DOHH2 (cell line): Measurements from ENCODE around the gene PRRT3.
A peak's percentile ranks its signal among the peaks of the same experiment; 100 is the strongest.

Experiments used
- H3F3A ChIP-seq: fragments of 200-600 bp; sonication (generic), shearing (Covaris generic); 2 replicates; pipeline ENCODE4 v1.6.0; 2016; ENCODE audit warnings: antibody characterized with exemption, mild to moderate bottlenecking; ENCODE audit not compliant: control insufficient read depth, insufficient read depth
- H3K27ac ChIP-seq: fragments of 200-600 bp; sonication (generic); 2 replicates; pipeline ENCODE4 v1.5.1; 2014; ENCODE audit warnings: low read depth, mild to moderate bottlenecking, low read length, moderate library complexity
- H3K27me3 ChIP-seq: fragments of 200-600 bp; sonication (generic); 2 replicates; pipeline ENCODE4 v1.6.1; 2014; ENCODE audit warnings: mild to moderate bottlenecking, low read length, mixed read lengths; ENCODE audit not compliant: control insufficient read depth
- H3K36me3 ChIP-seq: fragments of 200-600 bp; sonication (generic); 2 replicates; pipeline ENCODE4 v1.6.1; 2014; ENCODE audit warnings: mild to moderate bottlenecking, low read length, moderate library complexity, mixed read lengths; ENCODE audit not compliant: control insufficient read depth
- H3K4me1 ChIP-seq: fragments of 200-600 bp; sonication (generic); 2 replicates; pipeline ENCODE4 v1.6.1; 2014; ENCODE audit warnings: mild to moderate bottlenecking, low read length, mixed read lengths; ENCODE audit not compliant: control insufficient read depth
- H3K4me2 ChIP-seq: fragments of 200-600 bp; sonication (generic); 2 replicates; pipeline ENCODE4 v1.6.0; 2014; ENCODE audit warnings: mild to moderate bottlenecking, low read length, moderate library complexity
- H3K4me3 ChIP-seq: fragments of 200-600 bp; sonication (generic); 2 replicates; pipeline ENCODE4 v1.5.1; 2014; ENCODE audit warnings: mild to moderate bottlenecking, low read length, mixed read lengths
- H3K79me2 ChIP-seq: fragments of 200-600 bp; sonication (generic); 2 replicates; pipeline ENCODE4 v1.6.1; 2014; ENCODE audit warnings: mild to moderate bottlenecking, low read length, mixed read lengths; ENCODE audit not compliant: control insufficient read depth
- H3K9me2 ChIP-seq: fragments of 200-600 bp; sonication (generic); replicated peaks from 2 replicates; pipeline ENCODE4 v1.6.1; 2014; ENCODE audit warnings: mild to moderate bottlenecking, low read length, mixed read lengths; ENCODE audit not compliant: control insufficient read depth
- H3K9me3 ChIP-seq: fragments of 200-600 bp; sonication (generic); 2 replicates; pipeline ENCODE4 v1.6.1; 2014; ENCODE audit warnings: antibody characterized with exemption, low read length, mixed read lengths; ENCODE audit not compliant: control insufficient read depth, insufficient read depth
- H4K20me1 ChIP-seq: fragments of 200-600 bp; sonication (generic); 2 replicates; pipeline ENCODE4 v1.6.0; 2014; ENCODE audit warnings: low read depth, mild to moderate bottlenecking, antibody characterized with exemption, low read length, moderate library complexity; ENCODE audit not compliant: control insufficient read depth, insufficient read depth
- CTCF ChIP-seq: fragments of 200-600 bp; sonication (generic); IDR thresholded peaks from one replicate; pipeline ENCODE4 v1.5.1; 2014; ENCODE audit warnings: antibody characterized with exemption, mild to moderate bottlenecking, low read depth, low read length; ENCODE audit not compliant: poor library complexity, severe bottlenecking
- EZH2phosphoT487 ChIP-seq: fragments of 200-600 bp; sonication (generic); IDR thresholded peaks from 2 replicates; pipeline ENCODE4 v1.6.1; 2017; ENCODE audit warnings: borderline replicate concordance, mild to moderate bottlenecking, antibody characterized with exemption, low read length, moderate library complexity, mixed read lengths

Gene PRRT3

DNA sequence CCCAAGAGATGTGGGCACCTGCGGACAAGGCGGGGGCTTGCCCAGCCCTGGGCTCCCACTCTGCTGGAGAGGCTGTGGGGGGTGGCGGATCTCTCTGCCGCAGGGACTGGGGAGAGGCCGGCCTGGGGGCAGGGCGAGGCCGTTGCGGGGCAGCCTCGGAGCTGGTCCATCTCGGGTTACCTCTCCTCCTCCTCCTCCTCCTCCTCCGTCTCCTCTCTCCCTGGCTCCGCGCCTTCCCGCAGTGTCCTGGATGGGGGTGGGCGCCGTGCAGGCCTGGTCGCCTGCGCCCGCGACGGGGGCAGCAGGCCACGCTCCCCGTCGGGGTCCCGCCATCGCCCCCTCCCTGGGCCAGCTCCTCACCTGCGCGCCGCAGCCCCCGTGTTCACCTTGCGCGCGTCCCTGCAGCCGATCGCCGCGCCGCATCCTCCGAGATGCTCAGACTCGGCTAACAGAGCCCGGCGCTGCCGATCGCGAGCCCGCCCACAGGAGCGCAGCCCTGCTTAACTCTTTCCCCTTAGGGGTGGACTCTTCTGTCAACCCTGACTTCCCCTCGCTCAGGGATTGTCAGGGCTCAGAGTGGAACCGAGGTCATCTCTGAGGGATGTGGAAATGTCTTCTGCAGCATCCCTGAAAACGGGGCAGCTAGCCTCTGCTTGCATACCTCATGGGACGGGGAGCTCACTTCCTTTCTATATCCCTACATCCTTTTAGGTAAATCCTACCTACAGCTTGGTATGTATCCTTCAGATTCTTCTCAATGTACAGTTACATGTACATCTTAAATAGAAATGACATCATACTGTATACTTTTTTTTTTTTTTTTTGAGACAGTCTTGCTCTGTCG, at the start of gene PRRT3:
PRRT3 (minus strand) TSS at position 447 of the 844 bp plus-strand sequence. CDS start 2,293 bp downstream, outside the sequence.
- Histone ChIP-seq H3K4me1 (peaks cover 17% of the 10 kb centered on the region), H4K20me1 (no peaks in the 10 kb centered on the region), H3K36me3 (no peaks in the 10 kb centered on the region), H3K9me3 (no peaks in the 10 kb centered on the region), H3K9me2 (no peaks in the 10 kb centered on the region), H3K27ac (no peak within 1 kb of the TSS), H3F3A (peaks cover 4% of the 10 kb centered on the region; the same call in 1 of the 2 replicates), H3K4me3 (peak within 1 kb of the TSS; percentile 75), H3K79me2 (no peaks in the 10 kb centered on the region), H3K27me3 (peaks cover 12% of the 10 kb centered on the region), H3K4me2 (peak within 1 kb of the TSS; percentile 77)
- TF ChIP-seq EZH2phosphoT487 (no peak), CTCF (no peak)

DNA sequence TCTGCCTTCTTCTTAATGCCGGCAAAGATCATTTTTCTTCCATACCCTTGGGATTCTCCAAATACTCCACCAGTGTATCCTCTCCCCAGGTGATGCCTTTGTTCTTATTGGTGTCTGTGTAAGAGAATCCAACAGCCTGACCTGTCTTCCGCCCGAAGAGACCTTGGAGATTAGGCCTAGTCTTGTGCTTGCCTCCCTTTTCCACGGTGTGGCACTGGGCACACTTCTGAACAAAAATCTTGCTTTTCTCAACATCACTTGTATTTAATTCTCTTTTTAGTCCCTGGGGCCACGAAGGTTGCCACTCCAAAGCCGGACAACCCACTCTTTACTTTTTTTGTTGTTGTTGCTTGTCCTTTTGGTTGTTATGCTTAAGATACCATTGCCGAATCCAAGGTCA, 48.5 kb upstream of the PRRT3 start:
- Histone ChIP-seq H3K27me3 (no peaks in the 10 kb centered on the region), H3F3A (peaks cover 3% of the 10 kb centered on the region; the same call in 1 of the 2 replicates), H3K4me3 (no peak overlapping the region), H3K4me2 (no peak overlapping the region), H3K9me3 (no peaks in the 10 kb centered on the region), H3K4me1 (no peaks in the 10 kb centered on the region), H4K20me1 (peaks cover under 1% of the 10 kb centered on the region; the same call in 1 of the 2 replicates), H3K9me2 (no peaks in the 10 kb centered on the region), H3K36me3 (peaks cover 63% of the 10 kb centered on the region), H3K79me2 (peaks cover 43% of the 10 kb centered on the region), H3K27ac (no peak overlapping the region)
- no peak for TF ChIP-seq EZH2phosphoT487
- no peak for TF ChIP-seq CTCF

DNA sequence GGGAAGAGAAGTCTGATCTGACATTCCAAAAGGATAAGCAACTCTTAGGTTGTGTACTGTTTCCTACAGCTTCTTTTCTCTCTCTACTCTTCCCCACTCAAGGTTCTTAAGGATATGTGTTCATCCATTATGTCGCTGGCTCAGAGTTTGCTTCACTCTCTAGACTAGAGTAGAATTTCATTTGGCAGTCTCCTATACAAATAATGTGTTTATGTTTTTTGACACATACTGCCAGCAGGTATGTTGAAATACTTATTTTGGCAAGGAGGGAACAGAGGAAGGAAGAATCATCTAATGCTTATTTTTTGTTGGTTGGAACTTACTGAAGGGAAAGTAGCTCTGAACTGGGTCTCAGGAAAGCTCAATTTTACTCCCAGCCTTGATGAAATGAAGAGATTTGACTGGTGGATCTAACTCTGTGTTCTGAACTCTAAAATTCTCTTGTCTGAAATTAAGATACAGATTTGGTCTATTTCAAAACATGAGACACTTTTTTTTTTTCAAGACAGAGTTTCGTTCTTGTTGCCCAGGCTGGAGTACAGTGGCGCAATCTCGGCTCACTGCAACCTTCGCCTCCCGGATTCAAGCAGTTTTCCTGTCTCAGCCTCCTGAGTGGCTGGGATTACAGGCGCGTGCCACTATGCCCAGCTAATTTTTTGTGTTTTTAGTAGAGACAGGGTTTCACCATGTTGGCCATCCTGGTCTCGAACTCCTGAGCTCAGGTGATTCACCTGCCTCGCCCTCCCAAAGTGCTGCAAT, 42.1 kb upstream of the PRRT3 start:
- no peaks in the 10 kb centered on the region for H3F3A ChIP-seq
- H3K36me3 ChIP-seq: peaks cover 71% of the 10 kb centered on the region
- TF ChIP-seq EZH2phosphoT487 (no peak), CTCF (no peak)
- H3K4me1 ChIP-seq: no peaks in the 10 kb centered on the region
- H3K9me3 ChIP-seq: no peaks in the 10 kb centered on the region
- H4K20me1 ChIP-seq: no peaks in the 10 kb centered on the region
- no peak overlapping the region for H3K27ac ChIP-seq
- no peaks in the 10 kb centered on the region for H3K27me3 ChIP-seq
- H3K9me2 ChIP-seq: no peaks in the 10 kb centered on the region
- H3K4me3 ChIP-seq: no peak overlapping the region
- H3K79me2 ChIP-seq: peaks cover 91% of the 10 kb centered on the region
- no peak overlapping the region for H3K4me2 ChIP-seq
